Activated CD8-positive, alpha-beta memory T cell treated with anti-CD3 and anti-CD28 coated beads, Interleukin-2, amount 50 U/mL, for 1 hour (primary cell): Measurements from ENCODE around the gene IL17D.
"Not testable (repeated sequence)": the region's sequence is repeated elsewhere in the genome, so short reads cannot be mapped to it uniquely, and the experiment has no call there.

Experiments used
- DNase-seq: peaks from one replicate; pipeline ENCODE4 v3.0.0-alpha.2; 2020; ENCODE audit errors: extremely low read depth

Gene IL17D

DNA sequence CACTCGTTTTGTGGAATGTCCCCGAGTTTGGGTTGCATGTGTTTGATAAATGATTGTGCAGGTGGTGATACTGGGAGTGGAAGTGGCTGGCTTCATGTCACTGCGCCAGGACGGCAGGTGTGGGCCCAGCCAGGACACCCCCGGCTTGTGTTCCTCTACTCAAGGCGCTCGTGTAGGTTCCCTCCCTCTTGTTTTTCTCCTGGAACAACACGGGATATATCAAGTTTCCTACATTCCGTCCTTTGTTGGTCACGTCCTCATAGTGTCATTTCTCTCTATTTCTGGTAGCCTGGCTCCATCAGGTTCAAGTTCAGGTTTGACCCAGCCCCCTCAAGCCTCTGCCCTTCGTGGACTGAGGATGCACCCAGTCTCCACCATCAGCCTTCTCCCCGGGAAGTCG is 16.3 kb downstream of the IL17D start:
- DNase-seq: no peak

DNA sequence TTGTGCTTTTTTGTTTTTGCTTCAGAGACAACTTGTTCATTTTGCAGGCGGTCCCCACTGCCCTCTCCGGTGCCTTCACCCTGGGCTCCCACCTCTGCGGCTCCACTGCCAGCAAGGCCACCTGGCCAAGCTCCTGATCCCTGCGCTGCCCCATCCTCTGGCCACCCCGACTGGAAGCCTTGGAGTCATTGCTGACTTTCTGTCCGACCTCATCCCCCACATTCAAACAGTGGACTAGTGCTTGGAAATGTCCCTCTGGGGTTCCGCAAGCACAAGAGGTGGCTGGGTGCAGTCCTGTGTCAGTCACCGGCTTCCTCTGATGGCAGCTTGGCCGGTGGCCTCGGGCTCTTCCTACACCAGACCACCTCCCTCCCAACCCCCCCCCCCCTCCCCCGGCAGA is 17.0 kb downstream of the IL17D start:
- no peak for DNase-seq

GRCh38 chr13:20721058-20721453 is 17.6 kb downstream of the IL17D start:
- no peak for DNase-seq

DNA sequence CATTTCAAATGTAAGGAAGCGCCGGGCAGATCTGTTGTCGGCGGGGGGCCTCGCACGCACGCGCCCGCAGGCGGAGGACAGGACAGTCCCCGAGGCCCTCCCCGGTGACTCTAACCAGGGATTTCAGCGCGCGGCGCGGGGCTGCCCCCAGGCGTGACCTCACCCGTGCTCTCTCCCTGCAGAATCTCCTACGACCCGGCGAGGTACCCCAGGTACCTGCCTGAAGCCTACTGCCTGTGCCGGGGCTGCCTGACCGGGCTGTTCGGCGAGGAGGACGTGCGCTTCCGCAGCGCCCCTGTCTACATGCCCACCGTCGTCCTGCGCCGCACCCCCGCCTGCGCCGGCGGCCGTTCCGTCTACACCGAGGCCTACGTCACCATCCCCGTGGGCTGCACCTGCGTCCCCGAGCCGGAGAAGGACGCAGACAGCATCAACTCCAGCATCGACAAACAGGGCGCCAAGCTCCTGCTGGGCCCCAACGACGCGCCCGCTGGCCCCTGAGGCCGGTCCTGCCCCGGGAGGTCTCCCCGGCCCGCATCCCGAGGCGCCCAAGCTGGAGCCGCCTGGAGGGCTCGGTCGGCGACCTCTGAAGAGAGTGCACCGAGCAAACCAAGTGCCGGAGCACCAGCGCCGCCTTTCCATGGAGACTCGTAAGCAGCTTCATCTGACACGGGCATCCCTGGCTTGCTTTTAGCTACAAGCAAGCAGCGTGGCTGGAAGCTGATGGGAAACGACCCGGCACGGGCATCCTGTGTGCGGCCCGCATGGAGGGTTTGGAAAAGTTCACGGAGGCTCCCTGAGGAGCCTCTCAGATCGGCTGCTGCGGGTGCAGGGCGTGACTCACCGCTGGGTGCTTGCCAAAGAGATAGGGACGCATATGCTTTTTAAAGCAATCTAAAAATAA is 18.2 kb downstream of the IL17D start:
- no peak for DNase-seq

- no peak for DNase-seq
Observed at GRCh38 chr13:20727856-20728255, 24.4 kb downstream of the IL17D start.

- DNase-seq: no peak
Observed at GRCh38 chr13:20728579-20729311, 25.2 kb downstream of the IL17D start.

DNA sequence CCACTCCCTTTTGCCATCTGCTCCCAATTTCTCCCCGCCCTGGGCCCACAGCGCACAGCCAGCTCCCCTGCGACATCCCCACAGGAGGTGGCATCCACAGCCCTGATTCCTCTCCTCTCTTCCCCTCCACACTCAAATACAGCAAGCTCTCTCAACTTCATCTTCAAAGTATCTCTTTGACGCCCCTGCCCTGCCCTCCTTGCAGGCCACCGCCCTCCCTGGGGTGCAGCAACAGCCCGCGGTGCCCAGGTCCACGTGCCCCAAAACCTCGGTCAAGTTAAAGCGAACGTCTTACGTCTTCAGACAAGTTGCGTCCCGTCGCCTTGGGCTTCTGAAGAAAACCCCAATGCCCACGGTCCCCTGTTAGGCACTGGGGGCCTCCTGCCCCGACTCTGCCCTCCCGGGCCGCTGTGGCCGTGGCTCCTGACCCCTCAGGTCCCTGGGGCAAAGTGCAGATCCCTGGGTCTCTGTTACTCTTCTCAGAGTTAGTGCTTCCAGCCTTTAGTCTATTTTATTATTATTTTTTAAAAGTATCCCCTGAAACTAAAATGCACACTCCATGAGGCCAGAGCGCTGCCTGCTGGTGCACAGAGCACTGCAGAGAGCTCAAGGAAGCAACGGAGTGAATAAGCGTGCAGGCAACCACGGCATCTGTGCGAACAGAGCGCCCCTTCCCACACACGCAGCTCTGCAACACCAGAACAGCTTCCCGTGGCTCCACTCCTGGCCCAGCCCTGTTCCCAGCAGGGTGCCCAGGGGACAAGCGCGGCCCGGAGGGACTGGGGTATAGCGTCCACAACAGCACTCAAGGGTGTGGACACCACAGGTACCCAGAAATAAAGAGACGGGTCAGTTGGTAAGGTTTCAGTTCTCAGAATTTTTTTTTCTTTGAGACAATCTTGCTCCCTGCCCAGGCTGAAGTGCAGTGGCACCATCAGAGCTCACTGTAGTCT is 26.4 kb downstream of the IL17D start:
- DNase-seq: no peak

DNA sequence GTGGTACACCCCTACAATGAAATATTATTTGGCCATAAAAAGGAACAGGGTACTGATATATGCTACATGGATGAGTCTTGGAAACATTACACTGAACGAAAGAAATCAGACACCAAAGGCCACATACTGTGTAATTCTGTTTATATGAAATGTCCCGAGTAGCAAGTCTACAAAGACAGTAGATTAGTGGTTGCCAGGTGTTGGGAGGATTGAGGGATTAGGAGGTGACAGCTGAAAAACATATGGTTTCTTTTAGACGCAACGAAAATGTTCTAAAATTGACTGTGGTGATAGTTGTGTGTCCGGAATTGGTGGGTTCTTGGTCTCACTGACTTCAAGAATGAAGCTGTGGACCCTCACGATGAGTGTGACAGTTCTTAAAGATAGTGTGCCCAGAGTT is 35.1 kb downstream of the IL17D start:
- DNase-seq: no peak

GRCh38 chr13:20740021-20740420 is 36.5 kb downstream of the IL17D start:
- DNase-seq: no peak

DNA sequence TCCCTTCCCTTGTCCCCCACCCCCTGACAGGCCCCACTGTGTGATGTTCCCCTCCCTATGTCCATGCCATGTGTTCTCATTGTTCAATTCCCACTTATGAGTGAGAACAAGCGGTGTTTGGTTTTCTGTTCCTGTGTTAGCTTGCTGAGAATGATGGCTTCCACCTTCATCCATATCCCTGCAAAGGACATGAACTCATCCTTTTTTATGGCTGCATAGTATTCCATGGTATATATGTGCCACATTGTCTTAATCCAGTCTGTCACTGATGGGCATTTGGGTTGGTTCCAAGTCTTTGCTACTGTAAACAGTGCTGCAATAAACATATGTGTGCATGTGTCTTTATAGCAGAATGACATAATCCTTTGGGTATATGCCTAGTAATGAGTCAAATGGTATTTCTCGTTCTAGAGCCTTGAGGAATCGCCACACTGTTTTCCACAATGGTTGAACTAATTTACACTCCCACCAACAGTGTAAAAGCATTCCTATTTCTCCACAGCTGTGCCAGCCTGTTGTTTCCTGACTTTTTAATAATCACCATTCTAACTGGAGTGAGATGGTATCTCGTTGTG is 40.4 kb downstream of the IL17D start:
- DNase-seq: not testable (repeated sequence)

DNA sequence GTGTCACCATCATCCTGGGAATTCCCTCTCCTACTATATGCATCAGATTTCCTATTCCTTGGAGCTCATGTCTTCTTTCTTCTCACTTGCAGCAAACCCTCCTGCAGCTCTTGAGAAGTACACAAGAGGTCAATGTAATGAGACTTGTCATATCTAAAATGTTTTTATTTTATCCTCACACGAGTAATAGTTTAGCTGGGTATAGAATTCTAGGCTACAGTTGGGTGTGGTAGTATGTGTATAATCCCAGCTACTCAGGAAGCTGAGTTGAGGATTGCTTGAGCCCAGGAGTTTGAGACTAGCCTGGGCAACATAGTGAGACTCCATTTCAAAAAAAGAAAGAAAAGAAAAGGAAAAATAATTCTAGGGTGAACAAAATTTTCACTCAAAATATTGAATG is 45.9 kb downstream of the IL17D start:
- no peak for DNase-seq

DNA sequence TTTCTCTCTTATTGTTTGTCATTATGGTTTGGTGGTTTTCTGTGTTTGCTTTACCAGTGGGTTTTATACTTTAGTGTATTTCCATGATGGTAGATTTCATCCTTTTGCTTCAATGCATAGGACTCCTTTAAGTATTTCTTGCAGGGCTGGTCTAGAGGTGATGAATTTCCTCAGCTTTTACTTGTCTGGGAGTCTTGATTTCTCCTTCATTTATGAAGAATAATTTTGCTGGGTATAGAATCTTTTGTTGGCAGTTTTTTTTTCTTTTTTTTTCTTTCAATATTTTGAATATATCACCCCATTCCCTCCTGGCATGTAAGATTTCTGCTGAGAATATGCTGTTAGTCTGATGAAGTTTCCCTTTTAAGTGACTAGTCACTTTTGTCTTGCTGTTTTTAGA is 50.5 kb downstream of the IL17D start:
- no peak for DNase-seq

GRCh38 chr13:20760872-20761271 is 57.4 kb downstream of the IL17D start:
- DNase-seq: no peak

DNA sequence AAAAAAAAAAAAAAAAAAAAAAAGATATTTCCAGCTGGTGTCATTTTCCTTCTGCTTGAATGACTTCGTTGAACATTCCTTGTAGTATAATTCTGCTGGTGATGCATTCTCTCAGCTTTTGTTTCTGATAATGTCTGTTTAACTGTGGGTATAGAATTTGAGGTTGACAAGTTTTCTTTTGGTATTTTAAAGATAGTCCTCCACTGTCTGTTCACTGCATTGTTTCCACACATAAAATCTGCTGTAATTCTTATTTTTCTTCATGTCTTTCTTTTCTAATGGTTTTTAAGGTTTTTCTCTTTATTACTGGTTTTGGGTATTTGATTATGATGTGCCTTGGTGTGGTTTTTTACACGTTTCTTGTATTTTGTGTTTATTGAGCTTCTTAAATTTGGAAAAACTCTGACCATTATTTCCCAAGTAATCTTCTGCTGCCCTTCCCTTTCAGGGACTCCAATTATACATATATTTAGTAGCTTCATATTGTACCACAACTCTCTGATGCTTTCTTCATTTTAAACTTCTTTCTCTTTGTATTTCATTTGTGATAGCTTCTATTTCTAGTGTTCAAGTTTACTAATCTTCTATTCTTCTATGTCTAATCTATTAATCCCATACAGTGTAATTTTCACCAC is 63.9 kb downstream of the IL17D start:
- DNase-seq: no peak

DNA sequence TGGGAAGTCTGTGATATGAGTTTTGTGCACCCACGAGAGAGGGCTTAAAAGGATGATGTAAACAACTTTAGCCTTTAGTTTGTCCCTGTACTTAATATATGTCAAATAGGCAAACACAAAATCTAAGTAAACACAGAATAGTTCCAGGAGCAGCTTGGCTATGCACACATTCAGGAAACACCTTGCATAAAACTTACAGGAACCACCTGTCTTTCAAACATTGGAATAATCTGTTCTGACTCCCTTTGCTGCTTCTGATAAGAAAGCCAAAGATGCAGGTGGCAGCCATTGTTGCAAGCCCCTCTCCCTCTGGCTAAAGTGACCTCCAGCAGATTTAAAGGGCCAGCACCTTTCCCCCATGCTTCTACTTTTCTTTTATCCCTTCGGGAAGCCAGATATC is 65.6 kb downstream of the IL17D start:
- DNase-seq: no peak

GRCh38 chr13:20769834-20770233 is 66.3 kb downstream of the IL17D start:
- no peak for DNase-seq
